HG03064 (cell line): ENCODE data around the gene PCDH20.

Source experiments
- ATAC-seq: cut with Tn5 transposase; IDR thresholded peaks from one replicate; pipeline ENCODE4 v1.9.1; 2021; ENCODE audit warnings: low read depth; ENCODE audit not compliant: unreplicated experiment

The PCDH20 gene

GRCh38 chr13:61362522-61362921 lies 53.1 kb downstream of the PCDH20 start:
- no peak for ATAC-seq
